Measurements from ENCODE around the gene SEPTIN12.

The SEPTIN12 gene

GRCh38 chr16:4729876-4730275 lies 58.3 kb downstream of the SEPTIN12 start:
- Histone ChIP-seq H3K79me2 (ENCODE audit: control insufficient read depth, low read length) (peaks cover 15% of the 10 kb centered on the region), H3K36me3 (ENCODE audit: control insufficient read depth, low read length) (peaks cover 7% of the 10 kb centered on the region; the same call in 1 of the 2 replicates), H3K27ac (ENCODE audit: low read depth, low read length) (no peak overlapping the region), H3K4me1 (ENCODE audit: control insufficient read depth, low read length) (peaks cover under 1% of the 10 kb centered on the region), H3K27me3 (ENCODE audit: control insufficient read depth, low read length) (no peaks in the 10 kb centered on the region), H4K20me1 (ENCODE audit: control insufficient read depth, insufficient read depth, low read depth, low read length) (no peaks in the 10 kb centered on the region), H3K4me3 (ENCODE audit: low read length) (no peak overlapping the region), H3K4me2 (ENCODE audit: low read length) (no peak overlapping the region), H3K9me3 (ENCODE audit: control insufficient read depth, insufficient read depth, low read length) (no peaks in the 10 kb centered on the region), H3F3A (ENCODE audit: control insufficient read depth, insufficient read depth) (no peaks in the 10 kb centered on the region), H3K9me2 (replicated peaks; ENCODE audit: control insufficient read depth, low read length) (no peaks in the 10 kb centered on the region)
- TF ChIP-seq CTCF (IDR thresholded peaks at IDR 0.05; ENCODE audit: low read depth, low read length, poor library complexity, severe bottlenecking) = no peak
- TF ChIP-seq EZH2phosphoT487 (IDR thresholded peaks at IDR 0.05; ENCODE audit: borderline replicate concordance, low read length) = no peak

GRCh38 chr16:4728676-4729075 lies 59.5 kb downstream of the SEPTIN12 start:
- H3K4me2 ChIP-seq (ENCODE audit: low read length) = no peak overlapping the region
- H3K79me2 ChIP-seq (ENCODE audit: control insufficient read depth, low read length) = peaks cover 13% of the 10 kb centered on the region
- H3K27ac ChIP-seq (ENCODE audit: low read depth, low read length) = no peak overlapping the region
- TF ChIP-seq CTCF (IDR thresholded peaks at IDR 0.05; ENCODE audit: low read depth, low read length, poor library complexity, severe bottlenecking) (no peak), EZH2phosphoT487 (IDR thresholded peaks at IDR 0.05; ENCODE audit: borderline replicate concordance, low read length) (no peak)
- no peak overlapping the region for H3K4me3 ChIP-seq (ENCODE audit: low read length)
- H4K20me1 ChIP-seq (ENCODE audit: control insufficient read depth, insufficient read depth, low read depth, low read length) = no peaks in the 10 kb centered on the region
- H3K4me1 ChIP-seq (ENCODE audit: control insufficient read depth, low read length) = no peaks in the 10 kb centered on the region; the same call in 1 of the 2 replicates
- H3K9me2 ChIP-seq (replicated peaks; ENCODE audit: control insufficient read depth, low read length) = no peaks in the 10 kb centered on the region
- no peaks in the 10 kb centered on the region for H3K27me3 ChIP-seq (ENCODE audit: control insufficient read depth, low read length)
- H3K36me3 ChIP-seq (ENCODE audit: control insufficient read depth, low read length) = peaks cover 7% of the 10 kb centered on the region; the same call in 1 of the 2 replicates
- no peaks in the 10 kb centered on the region for H3F3A ChIP-seq (ENCODE audit: control insufficient read depth, insufficient read depth)
- no peaks in the 10 kb centered on the region for H3K9me3 ChIP-seq (ENCODE audit: control insufficient read depth, insufficient read depth, low read length)

Measured in DOHH2 (cell line).